ENCODE results near the gene SRD5A2.

DNA sequence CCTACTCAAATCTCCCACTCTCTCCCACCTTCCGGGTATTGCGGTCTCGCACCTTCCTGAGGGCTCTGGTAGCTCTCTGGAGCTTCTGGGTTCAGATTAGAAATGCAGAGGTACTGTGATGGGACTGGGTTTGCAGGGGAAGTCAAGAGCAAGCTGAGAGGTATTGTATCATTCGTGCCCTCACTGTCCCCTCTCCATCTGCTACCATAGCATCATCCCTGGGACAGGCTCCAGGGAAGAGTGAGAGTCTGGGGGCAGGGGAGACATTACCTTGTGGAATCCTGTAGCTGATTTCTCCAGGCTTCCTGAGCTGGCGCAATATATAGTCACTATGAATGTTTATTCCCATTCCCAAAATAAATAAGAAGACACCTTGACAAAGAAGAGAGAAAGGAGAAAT lies 49.6 kb downstream of the SRD5A2 start:
- TF ChIP-seq, protein P1, sequence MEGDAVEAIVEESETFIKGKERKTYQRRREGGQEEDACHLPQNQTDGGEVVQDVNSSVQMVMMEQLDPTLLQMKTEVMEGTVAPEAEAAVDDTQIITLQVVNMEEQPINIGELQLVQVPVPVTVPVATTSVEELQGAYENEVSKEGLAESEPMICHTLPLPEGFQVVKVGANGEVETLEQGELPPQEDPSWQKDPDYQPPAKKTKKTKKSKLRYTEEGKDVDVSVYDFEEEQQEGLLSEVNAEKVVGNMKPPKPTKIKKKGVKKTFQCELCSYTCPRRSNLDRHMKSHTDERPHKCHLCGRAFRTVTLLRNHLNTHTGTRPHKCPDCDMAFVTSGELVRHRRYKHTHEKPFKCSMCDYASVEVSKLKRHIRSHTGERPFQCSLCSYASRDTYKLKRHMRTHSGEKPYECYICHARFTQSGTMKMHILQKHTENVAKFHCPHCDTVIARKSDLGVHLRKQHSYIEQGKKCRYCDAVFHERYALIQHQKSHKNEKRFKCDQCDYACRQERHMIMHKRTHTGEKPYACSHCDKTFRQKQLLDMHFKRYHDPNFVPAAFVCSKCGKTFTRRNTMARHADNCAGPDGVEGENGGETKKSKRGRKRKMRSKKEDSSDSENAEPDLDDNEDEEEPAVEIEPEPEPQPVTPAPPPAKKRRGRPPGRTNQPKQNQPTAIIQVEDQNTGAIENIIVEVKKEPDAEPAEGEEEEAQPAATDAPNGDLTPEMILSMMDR (IDR thresholded peaks at IDR 0.05) = no peak
- no peak for TF ChIP-seq EZH2 (IDR thresholded peaks at IDR 0.05; ENCODE audit: borderline replicate concordance, insufficient read depth, low read depth, low read length, poor library complexity, severe bottlenecking)
